ENCODE measurements around the gene TMEM25. TPM values are rescaled to one million over a fixed set of nuclear protein-coding genes. Genes with fewer than 3 reads are reported as not detected.

Gene TMEM25
- total RNA-seq, 4 donors from 2014 or later: 24.9 to 32.1 (median 27.3) TPM

- no peak for DNase-seq (ENCODE audit: low spot score in 2 of 2)
- H3K9me3 ChIP-seq: no peaks in the 10 kb centered on the region
- no peak for TF ChIP-seq POLR2A (IDR thresholded peaks at IDR 0.05)
- TF ChIP-seq EP300 (IDR thresholded peaks at IDR 0.05): no peak
- no peak for TF ChIP-seq CTCF (IDR thresholded peaks at IDR 0.05)
- TF ChIP-seq POLR2AphosphoS5 (IDR thresholded peaks at IDR 0.05): no peak
- no peak overlapping the region for H3K4me3 ChIP-seq
- WGBS: 73% methylated on average over 6 of the region's 6 CpGs
- H3K27ac ChIP-seq: no peak overlapping the region
- no peaks in the 10 kb centered on the region for H3K27me3 ChIP-seq
- peaks cover 47% of the 10 kb centered on the region for H3K36me3 ChIP-seq
- H3K4me1 ChIP-seq: peaks cover 17% of the 10 kb centered on the region
These were observed 50.1 kb downstream of the TMEM25 start for GRCh38 chr11:118581057-118581456.

Other genes starting within 250 kb of the TMEM25 start
- gene CD3E, start 226.5 kb upstream of the TMEM25 start, total RNA-seq: 1 to 10 TPM in 1 of 4 donors, under 1 TPM in 2, not detected in 1; 0.55 to 3.3 (median 0.79) TPM
- gene CD3D, start 188.5 kb upstream of the TMEM25 start, total RNA-seq: 1 to 10 TPM in 2 of 4 donors, not detected in 2; 1.8 to 4.4 TPM
- 1 to 10 TPM in 1 of 4 donors, under 1 TPM in 1, not detected in 2; 0.73 to 1.2 TPM for gene CD3G, start 186.8 kb upstream of the TMEM25 start, total RNA-seq
- 10 to 100 TPM; 37.0 to 81.8 (median 50.4) TPM for gene UBE4A, start 171.6 kb upstream of the TMEM25 start, total RNA-seq
- 10 to 100 TPM; 26.6 to 70.0 (median 49.7) TPM for gene ATP5MG, start 129.6 kb upstream of the TMEM25 start, total RNA-seq
- 100 to 1,000 TPM in 1 of 4 donors, 10 to 100 TPM in 3; 61.8 to 150 (median 80.1) TPM for gene KMT2A, start 94.7 kb upstream of the TMEM25 start, total RNA-seq
- 1 to 10 TPM in 1 of 4 donors, not detected in 3; 3.0 TPM for gene TTC36, start 3.7 kb upstream of the TMEM25 start, total RNA-seq
- 10 to 100 TPM; 16.3 to 25.7 (median 22.1) TPM for gene IFT46, start 34.7 kb downstream of the TMEM25 start, total RNA-seq
- gene ARCN1, start 41.2 kb downstream of the TMEM25 start, total RNA-seq: 10 to 100 TPM; 70.3 to 80.7 (median 77.0) TPM
- 100 to 1,000 TPM in 2 of 4 donors, 10 to 100 TPM in 2; 48.7 to 117 (median 77.3) TPM for gene PHLDB1, start 76.4 kb downstream of the TMEM25 start, total RNA-seq
- gene TREH, start 148.5 kb downstream of the TMEM25 start, total RNA-seq: not detected

Measured in suprapubic skin (tissue), 4 donors.